ENCODE data around the gene SGTA.

SGTA gene

GRCh38 chr19:2765376-2765775 lies 17.7 kb downstream of the SGTA start:
- H3K4me3 ChIP-seq (ENCODE audit: low read depth, low read length), result no peak overlapping the region
- H3K27me3 ChIP-seq (ENCODE audit: control insufficient read depth, insufficient read depth, low read length), result no peaks in the 10 kb centered on the region
- no peak overlapping the region for H3K27ac ChIP-seq (ENCODE audit: low read depth, low read length)
- H3K9ac ChIP-seq (ENCODE audit: low read depth, low read length), result no peak overlapping the region
- H3K36me3 ChIP-seq (ENCODE audit: control insufficient read depth, insufficient read depth, low read length), result peaks cover 86% of the 10 kb centered on the region
- H3K9me3 ChIP-seq (ENCODE audit: control insufficient read depth, insufficient read depth, low read length), result no peaks in the 10 kb centered on the region
- H3K4me1 ChIP-seq (ENCODE audit: control insufficient read depth, insufficient read depth, low read length), result no peaks in the 10 kb centered on the region

- Histone ChIP-seq H3K36me3 (ENCODE audit: control insufficient read depth, insufficient read depth, low read length) (peaks cover 86% of the 10 kb centered on the region), H3K4me1 (ENCODE audit: control insufficient read depth, insufficient read depth, low read length) (no peaks in the 10 kb centered on the region), H3K27me3 (ENCODE audit: control insufficient read depth, insufficient read depth, low read length) (no peaks in the 10 kb centered on the region), H3K4me3 (ENCODE audit: low read depth, low read length) (no peak overlapping the region), H3K9ac (ENCODE audit: low read depth, low read length) (no peak overlapping the region), H3K9me3 (ENCODE audit: control insufficient read depth, insufficient read depth, low read length) (no peaks in the 10 kb centered on the region), H3K27ac (ENCODE audit: low read depth, low read length) (no peak overlapping the region)
Observed at GRCh38 chr19:2764945-2765344, 18.1 kb downstream of the SGTA start.

GRCh38 chr19:2763687-2764086 lies 19.4 kb downstream of the SGTA start:
- no peaks in the 10 kb centered on the region for H3K4me1 ChIP-seq (ENCODE audit: control insufficient read depth, insufficient read depth, low read length)
- no peak overlapping the region for H3K27ac ChIP-seq (ENCODE audit: low read depth, low read length)
- H3K27me3 ChIP-seq (ENCODE audit: control insufficient read depth, insufficient read depth, low read length), result no peaks in the 10 kb centered on the region
- no peak overlapping the region for H3K9ac ChIP-seq (ENCODE audit: low read depth, low read length)
- H3K4me3 ChIP-seq (ENCODE audit: low read depth, low read length), result no peak overlapping the region
- H3K9me3 ChIP-seq (ENCODE audit: control insufficient read depth, insufficient read depth, low read length), result no peaks in the 10 kb centered on the region
- H3K36me3 ChIP-seq (ENCODE audit: control insufficient read depth, insufficient read depth, low read length), result peaks cover 92% of the 10 kb centered on the region

GRCh38 chr19:2762783-2763496 lies 20.1 kb downstream of the SGTA start:
- no peak overlapping the region for H3K4me3 ChIP-seq (ENCODE audit: low read depth, low read length)
- peaks cover 90% of the 10 kb centered on the region for H3K36me3 ChIP-seq (ENCODE audit: control insufficient read depth, insufficient read depth, low read length)
- H3K9me3 ChIP-seq (ENCODE audit: control insufficient read depth, insufficient read depth, low read length), result no peaks in the 10 kb centered on the region
- H3K27ac ChIP-seq (ENCODE audit: low read depth, low read length), result no peak overlapping the region
- no peaks in the 10 kb centered on the region for H3K27me3 ChIP-seq (ENCODE audit: control insufficient read depth, insufficient read depth, low read length)
- H3K9ac ChIP-seq (ENCODE audit: low read depth, low read length), result no peak overlapping the region
- H3K4me1 ChIP-seq (ENCODE audit: control insufficient read depth, insufficient read depth, low read length), result no peaks in the 10 kb centered on the region

- Histone ChIP-seq H3K4me3 (ENCODE audit: low read depth, low read length) (no peak overlapping the region), H3K27ac (ENCODE audit: low read depth, low read length) (no peak overlapping the region), H3K9ac (ENCODE audit: low read depth, low read length) (no peak overlapping the region), H3K27me3 (ENCODE audit: control insufficient read depth, insufficient read depth, low read length) (no peaks in the 10 kb centered on the region), H3K9me3 (ENCODE audit: control insufficient read depth, insufficient read depth, low read length) (no peaks in the 10 kb centered on the region), H3K4me1 (ENCODE audit: control insufficient read depth, insufficient read depth, low read length) (no peaks in the 10 kb centered on the region), H3K36me3 (ENCODE audit: control insufficient read depth, insufficient read depth, low read length) (peaks cover 91% of the 10 kb centered on the region)
Observed at GRCh38 chr19:2761876-2762782, 20.9 kb downstream of the SGTA start.

- H3K4me1 ChIP-seq (ENCODE audit: control insufficient read depth, insufficient read depth, low read length), result no peaks in the 10 kb centered on the region
- H3K27ac ChIP-seq (ENCODE audit: low read depth, low read length), result no peak overlapping the region
- H3K4me3 ChIP-seq (ENCODE audit: low read depth, low read length), result no peak overlapping the region
- H3K36me3 ChIP-seq (ENCODE audit: control insufficient read depth, insufficient read depth, low read length), result peaks cover 91% of the 10 kb centered on the region
- no peaks in the 10 kb centered on the region for H3K9me3 ChIP-seq (ENCODE audit: control insufficient read depth, insufficient read depth, low read length)
- no peak overlapping the region for H3K9ac ChIP-seq (ENCODE audit: low read depth, low read length)
- H3K27me3 ChIP-seq (ENCODE audit: control insufficient read depth, insufficient read depth, low read length), result no peaks in the 10 kb centered on the region
Observed at GRCh38 chr19:2761309-2761677, 21.8 kb downstream of the SGTA start.

- no peak overlapping the region for H3K9ac ChIP-seq (ENCODE audit: low read depth, low read length)
- H3K4me1 ChIP-seq (ENCODE audit: control insufficient read depth, insufficient read depth, low read length), result no peaks in the 10 kb centered on the region
- H3K27ac ChIP-seq (ENCODE audit: low read depth, low read length), result no peak overlapping the region
- H3K4me3 ChIP-seq (ENCODE audit: low read depth, low read length), result no peak overlapping the region
- peaks cover 90% of the 10 kb centered on the region for H3K36me3 ChIP-seq (ENCODE audit: control insufficient read depth, insufficient read depth, low read length)
- no peaks in the 10 kb centered on the region for H3K27me3 ChIP-seq (ENCODE audit: control insufficient read depth, insufficient read depth, low read length)
- H3K9me3 ChIP-seq (ENCODE audit: control insufficient read depth, insufficient read depth, low read length), result no peaks in the 10 kb centered on the region
Observed at GRCh38 chr19:2759965-2760364, 23.1 kb downstream of the SGTA start.

GRCh38 chr19:2759362-2759761 lies 23.7 kb downstream of the SGTA start:
- peaks cover 90% of the 10 kb centered on the region for H3K36me3 ChIP-seq (ENCODE audit: control insufficient read depth, insufficient read depth, low read length)
- no peak overlapping the region for H3K9ac ChIP-seq (ENCODE audit: low read depth, low read length)
- H3K4me3 ChIP-seq (ENCODE audit: low read depth, low read length), result no peak overlapping the region
- H3K27me3 ChIP-seq (ENCODE audit: control insufficient read depth, insufficient read depth, low read length), result no peaks in the 10 kb centered on the region
- H3K9me3 ChIP-seq (ENCODE audit: control insufficient read depth, insufficient read depth, low read length), result no peaks in the 10 kb centered on the region
- H3K4me1 ChIP-seq (ENCODE audit: control insufficient read depth, insufficient read depth, low read length), result no peaks in the 10 kb centered on the region
- H3K27ac ChIP-seq (ENCODE audit: low read depth, low read length), result no peak overlapping the region

GRCh38 chr19:2758601-2759313 lies 24.3 kb downstream of the SGTA start:
- peaks cover 90% of the 10 kb centered on the region for H3K36me3 ChIP-seq (ENCODE audit: control insufficient read depth, insufficient read depth, low read length)
- no peaks in the 10 kb centered on the region for H3K9me3 ChIP-seq (ENCODE audit: control insufficient read depth, insufficient read depth, low read length)
- no peak overlapping the region for H3K4me3 ChIP-seq (ENCODE audit: low read depth, low read length)
- no peak overlapping the region for H3K27ac ChIP-seq (ENCODE audit: low read depth, low read length)
- H3K9ac ChIP-seq (ENCODE audit: low read depth, low read length), result no peak overlapping the region
- H3K27me3 ChIP-seq (ENCODE audit: control insufficient read depth, insufficient read depth, low read length), result no peaks in the 10 kb centered on the region
- H3K4me1 ChIP-seq (ENCODE audit: control insufficient read depth, insufficient read depth, low read length), result no peaks in the 10 kb centered on the region

GRCh38 chr19:2756921-2757881 lies 25.9 kb downstream of the SGTA start:
- Histone ChIP-seq H3K9me3 (ENCODE audit: control insufficient read depth, insufficient read depth, low read length) (no peaks in the 10 kb centered on the region), H3K27ac (ENCODE audit: low read depth, low read length) (no peak overlapping the region), H3K4me3 (ENCODE audit: low read depth, low read length) (no peak overlapping the region), H3K27me3 (ENCODE audit: control insufficient read depth, insufficient read depth, low read length) (no peaks in the 10 kb centered on the region), H3K36me3 (ENCODE audit: control insufficient read depth, insufficient read depth, low read length) (peaks cover 84% of the 10 kb centered on the region), H3K4me1 (ENCODE audit: control insufficient read depth, insufficient read depth, low read length) (no peaks in the 10 kb centered on the region), H3K9ac (ENCODE audit: low read depth, low read length) (no peak overlapping the region)

All from HUES48 (cell line).